DOHH2 (cell line): ENCODE measurements around the gene POMGNT2.

Experiments
- H3F3A ChIP-seq: fragments of 200-600 bp; sonication (generic), shearing (Covaris generic); 2 replicates; pipeline ENCODE4 v1.6.0; 2016; ENCODE audit warnings: antibody characterized with exemption, mild to moderate bottlenecking; ENCODE audit not compliant: control insufficient read depth, insufficient read depth
- H3K27ac ChIP-seq: fragments of 200-600 bp; sonication (generic); 2 replicates; pipeline ENCODE4 v1.5.1; 2014; ENCODE audit warnings: low read depth, mild to moderate bottlenecking, low read length, moderate library complexity
- H3K27me3 ChIP-seq: fragments of 200-600 bp; sonication (generic); 2 replicates; pipeline ENCODE4 v1.6.1; 2014; ENCODE audit warnings: mild to moderate bottlenecking, low read length, mixed read lengths; ENCODE audit not compliant: control insufficient read depth
- H3K36me3 ChIP-seq: fragments of 200-600 bp; sonication (generic); 2 replicates; pipeline ENCODE4 v1.6.1; 2014; ENCODE audit warnings: mild to moderate bottlenecking, low read length, moderate library complexity, mixed read lengths; ENCODE audit not compliant: control insufficient read depth
- H3K4me1 ChIP-seq: fragments of 200-600 bp; sonication (generic); 2 replicates; pipeline ENCODE4 v1.6.1; 2014; ENCODE audit warnings: mild to moderate bottlenecking, low read length, mixed read lengths; ENCODE audit not compliant: control insufficient read depth
- H3K4me2 ChIP-seq: fragments of 200-600 bp; sonication (generic); 2 replicates; pipeline ENCODE4 v1.6.0; 2014; ENCODE audit warnings: mild to moderate bottlenecking, low read length, moderate library complexity
- H3K4me3 ChIP-seq: fragments of 200-600 bp; sonication (generic); 2 replicates; pipeline ENCODE4 v1.5.1; 2014; ENCODE audit warnings: mild to moderate bottlenecking, low read length, mixed read lengths
- H3K79me2 ChIP-seq: fragments of 200-600 bp; sonication (generic); 2 replicates; pipeline ENCODE4 v1.6.1; 2014; ENCODE audit warnings: mild to moderate bottlenecking, low read length, mixed read lengths; ENCODE audit not compliant: control insufficient read depth
- H3K9me2 ChIP-seq: fragments of 200-600 bp; sonication (generic); replicated peaks from 2 replicates; pipeline ENCODE4 v1.6.1; 2014; ENCODE audit warnings: mild to moderate bottlenecking, low read length, mixed read lengths; ENCODE audit not compliant: control insufficient read depth
- H3K9me3 ChIP-seq: fragments of 200-600 bp; sonication (generic); 2 replicates; pipeline ENCODE4 v1.6.1; 2014; ENCODE audit warnings: antibody characterized with exemption, low read length, mixed read lengths; ENCODE audit not compliant: control insufficient read depth, insufficient read depth
- H4K20me1 ChIP-seq: fragments of 200-600 bp; sonication (generic); 2 replicates; pipeline ENCODE4 v1.6.0; 2014; ENCODE audit warnings: low read depth, mild to moderate bottlenecking, antibody characterized with exemption, low read length, moderate library complexity; ENCODE audit not compliant: control insufficient read depth, insufficient read depth
- CTCF ChIP-seq: fragments of 200-600 bp; sonication (generic); IDR thresholded peaks from one replicate; pipeline ENCODE4 v1.5.1; 2014; ENCODE audit warnings: antibody characterized with exemption, mild to moderate bottlenecking, low read depth, low read length; ENCODE audit not compliant: poor library complexity, severe bottlenecking
- EZH2phosphoT487 ChIP-seq: fragments of 200-600 bp; sonication (generic); IDR thresholded peaks from 2 replicates; pipeline ENCODE4 v1.6.1; 2017; ENCODE audit warnings: borderline replicate concordance, mild to moderate bottlenecking, antibody characterized with exemption, low read length, moderate library complexity, mixed read lengths

Gene POMGNT2

GRCh38 chr3:43091481-43091880, 14.4 kb downstream of the POMGNT2 start:
- H3K4me1 ChIP-seq, result no peaks in the 10 kb centered on the region
- no peaks in the 10 kb centered on the region for H3K9me3 ChIP-seq
- TF ChIP-seq CTCF, result no peak
- TF ChIP-seq EZH2phosphoT487, result no peak
- H3K4me3 ChIP-seq, result no peak overlapping the region
- no peaks in the 10 kb centered on the region for H3K9me2 ChIP-seq
- no peaks in the 10 kb centered on the region for H3K36me3 ChIP-seq
- no peak overlapping the region for H3K27ac ChIP-seq
- H4K20me1 ChIP-seq, result no peaks in the 10 kb centered on the region
- no peak overlapping the region for H3K4me2 ChIP-seq
- H3K79me2 ChIP-seq, result no peaks in the 10 kb centered on the region
- H3K27me3 ChIP-seq, result no peaks in the 10 kb centered on the region
- H3F3A ChIP-seq, result no peaks in the 10 kb centered on the region

DNA sequence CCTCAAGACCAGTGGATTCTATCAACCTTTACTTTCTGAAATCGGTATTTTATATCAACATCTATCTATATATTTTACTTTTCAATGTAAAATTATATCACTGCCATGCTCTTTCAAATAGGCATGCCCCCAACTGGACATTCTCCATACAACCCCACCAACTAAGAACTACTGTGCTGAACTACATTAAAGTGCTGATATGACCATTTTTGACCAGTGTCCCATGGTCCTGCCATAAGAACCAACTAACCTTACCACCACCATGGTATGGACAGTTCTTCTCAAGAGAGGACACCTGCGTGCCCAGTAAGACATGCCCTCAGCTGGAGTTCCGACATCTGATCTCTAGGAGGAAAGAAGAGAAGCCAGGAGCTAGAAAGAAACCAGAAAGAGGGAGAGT, 15.6 kb downstream of the POMGNT2 start:
- no peaks in the 10 kb centered on the region for H3F3A ChIP-seq
- TF ChIP-seq EZH2phosphoT487 (no peak), CTCF (no peak)
- H3K4me2 ChIP-seq, result no peak overlapping the region
- H3K36me3 ChIP-seq, result no peaks in the 10 kb centered on the region
- no peak overlapping the region for H3K27ac ChIP-seq
- H3K4me1 ChIP-seq, result no peaks in the 10 kb centered on the region
- H3K27me3 ChIP-seq, result no peaks in the 10 kb centered on the region
- no peaks in the 10 kb centered on the region for H3K79me2 ChIP-seq
- H4K20me1 ChIP-seq, result no peaks in the 10 kb centered on the region
- no peaks in the 10 kb centered on the region for H3K9me3 ChIP-seq
- H3K4me3 ChIP-seq, result no peak overlapping the region
- H3K9me2 ChIP-seq, result no peaks in the 10 kb centered on the region

GRCh38 chr3:43089081-43089480, 16.8 kb downstream of the POMGNT2 start:
- Histone ChIP-seq H3K36me3 (no peaks in the 10 kb centered on the region), H3K9me3 (no peaks in the 10 kb centered on the region)
- TF ChIP-seq EZH2phosphoT487 (no peak), CTCF (no peak)

DNA sequence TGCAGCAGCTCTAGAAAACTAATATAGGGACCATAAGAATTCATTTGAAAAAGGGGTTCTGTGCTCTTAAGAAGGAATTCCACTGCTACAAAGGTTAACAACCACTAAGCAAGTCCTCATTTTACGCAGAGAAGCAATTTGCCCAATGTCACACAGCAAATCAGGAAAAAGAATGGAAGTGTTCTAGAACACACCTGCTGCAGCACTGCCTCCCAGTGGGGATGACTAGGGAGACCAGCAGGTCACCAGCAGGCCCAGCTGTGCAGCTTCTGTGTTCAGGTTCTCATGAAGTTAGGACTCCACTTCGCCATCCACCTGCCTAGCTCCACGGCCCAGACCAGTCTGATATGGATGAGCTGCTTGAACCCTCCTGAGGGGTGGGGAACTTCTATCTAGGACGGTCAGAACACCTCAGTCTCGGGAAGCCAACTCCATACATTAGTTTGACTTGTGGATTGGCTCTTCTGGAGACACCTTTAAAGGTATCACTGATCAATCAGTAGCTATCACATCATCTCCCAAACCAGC, 18.6 kb downstream of the POMGNT2 start:
- H4K20me1 ChIP-seq, result no peaks in the 10 kb centered on the region
- H3K27ac ChIP-seq, result no peak overlapping the region
- H3K27me3 ChIP-seq, result no peaks in the 10 kb centered on the region
- H3K9me3 ChIP-seq, result peaks cover 3% of the 10 kb centered on the region; the same call in 1 of the 2 replicates
- no peak overlapping the region for H3K4me2 ChIP-seq
- no peak overlapping the region for H3K4me3 ChIP-seq
- no peaks in the 10 kb centered on the region for H3K79me2 ChIP-seq
- H3F3A ChIP-seq, result no peaks in the 10 kb centered on the region
- no peaks in the 10 kb centered on the region for H3K9me2 ChIP-seq
- H3K4me1 ChIP-seq, result no peaks in the 10 kb centered on the region
- no peaks in the 10 kb centered on the region for H3K36me3 ChIP-seq
- TF ChIP-seq EZH2phosphoT487 (no peak), CTCF (no peak)

More at GRCh38 chr3:43089081-43089480, 16.8 kb downstream of the POMGNT2 start:
- no peaks in the 10 kb centered on the region for H3K79me2 ChIP-seq
- H3F3A ChIP-seq, result no peaks in the 10 kb centered on the region
- no peak overlapping the region for H3K27ac ChIP-seq
- no peak overlapping the region for H3K4me3 ChIP-seq
- no peaks in the 10 kb centered on the region for H3K27me3 ChIP-seq
- no peaks in the 10 kb centered on the region for H3K4me1 ChIP-seq
- no peak overlapping the region for H3K4me2 ChIP-seq
- no peaks in the 10 kb centered on the region for H4K20me1 ChIP-seq
- H3K9me2 ChIP-seq, result no peaks in the 10 kb centered on the region
